Measurements from ENCODE around the gene SH2D1B. TPM values are rescaled to one million over a fixed set of nuclear protein-coding genes. Genes with fewer than 3 reads are reported as not detected.

SH2D1B gene
- polyA plus RNA-seq, 1 donor, result 0.13 TPM

GRCh38 chr1:162398999-162399580 is 12.8 kb downstream of the SH2D1B start:
- no peak for DNase-seq

GRCh38 chr1:162397943-162398560 is 13.9 kb downstream of the SH2D1B start:
- no peak for DNase-seq

- no peak for DNase-seq
Observed at GRCh38 chr1:162397039-162397448, 14.9 kb downstream of the SH2D1B start.

GRCh38 chr1:162396201-162396906 is 15.6 kb downstream of the SH2D1B start:
- DNase-seq, result no peak

- peak; percentile 21 for DNase-seq
Observed at GRCh38 chr1:162391790-162392563, 20.0 kb downstream of the SH2D1B start.

GRCh38 chr1:162390396-162391185 is 21.3 kb downstream of the SH2D1B start:
- DNase-seq, result no peak

GRCh38 chr1:162389971-162390370 is 22.0 kb downstream of the SH2D1B start:
- no peak for DNase-seq

GRCh38 chr1:162389021-162389818 is 22.7 kb downstream of the SH2D1B start:
- no peak for DNase-seq

GRCh38 chr1:162388615-162389014 is 23.3 kb downstream of the SH2D1B start:
- DNase-seq, result no peak

- DNase-seq, result no peak
Observed at GRCh38 chr1:162388083-162388594, 23.8 kb downstream of the SH2D1B start.

GRCh38 chr1:162387226-162388082 is 24.5 kb downstream of the SH2D1B start:
- DNase-seq, result no peak

- DNase-seq, result no peak
Observed at GRCh38 chr1:162386292-162387225, 25.4 kb downstream of the SH2D1B start.

GRCh38 chr1:162385702-162386101 is 26.2 kb downstream of the SH2D1B start:
- DNase-seq, result no peak

GRCh38 chr1:162385280-162385623 is 26.7 kb downstream of the SH2D1B start:
- no peak for DNase-seq

GRCh38 chr1:162384601-162385279 is 27.2 kb downstream of the SH2D1B start:
- DNase-seq, result no peak

- no peak for DNase-seq
Observed at GRCh38 chr1:162384116-162384515, 27.8 kb downstream of the SH2D1B start.

GRCh38 chr1:162383516-162383915 is 28.4 kb downstream of the SH2D1B start:
- DNase-seq, result no peak

- no peak for DNase-seq
Observed at GRCh38 chr1:162383091-162383490, 28.8 kb downstream of the SH2D1B start.
